ENCODE measurements around the gene AKAP7. TPM values are rescaled to one million over a fixed set of nuclear protein-coding genes. Genes with fewer than 3 reads are reported as not detected.
"Not testable (repeated sequence)": the region's sequence is repeated elsewhere in the genome, so short reads cannot be mapped to it uniquely, and the experiment has no call there.

AKAP7 gene
- total RNA-seq, 1 donor from 2014 or later = 15.5 TPM

GRCh38 chr6:131295081-131295480, 159.8 kb downstream of the AKAP7 start:
- Histone ChIP-seq H3K9me3 (ENCODE audit: low read depth) (no peaks in the 10 kb centered on the region), H3F3A (ENCODE audit: low read depth) (no peaks in the 10 kb centered on the region), H3K79me2 (ENCODE audit: low read depth) (no peaks in the 10 kb centered on the region), H4K20me1 (ENCODE audit: low read depth) (no peaks in the 10 kb centered on the region), H3K27me3 (no peaks in the 10 kb centered on the region), H3K36me3 (no peaks in the 10 kb centered on the region), H3K27ac (no peak overlapping the region), H3K4me3 (no peak overlapping the region), H3K9ac (no peak overlapping the region), H2AFZ (replicated peaks) (no peak overlapping the region), H3K4me1 (peaks cover 4% of the 10 kb centered on the region), H3K4me2 (no peak overlapping the region)
- no peak for TF ChIP-seq EZH2 (IDR thresholded peaks at IDR 0.05)
- no peak for TF ChIP-seq EZH2phosphoT487 (IDR thresholded peaks at IDR 0.05)
- TF ChIP-seq CTCF (IDR thresholded peaks at IDR 0.05) = no peak
- H3K27ac Mint-ChIP-seq = no peak overlapping the region
- peaks cover 2% of the 10 kb centered on the region for H3K9me3 Mint-ChIP-seq
- H3K27me3 Mint-ChIP-seq (ENCODE audit: insufficient read depth, low read depth) = peaks cover 2% of the 10 kb centered on the region
- peaks cover 18% of the 10 kb centered on the region for H3K4me1 Mint-ChIP-seq
- H3K4me3 Mint-ChIP-seq = no peak overlapping the region
- no peaks in the 10 kb centered on the region for H3K36me3 Mint-ChIP-seq
- no peak for DNase-seq (ENCODE audit: low spot score)

GRCh38 chr6:131300826-131301225, 165.6 kb downstream of the AKAP7 start:
- H3K79me2 ChIP-seq (ENCODE audit: low read depth); H3K4me1 Mint-ChIP-seq; H3F3A ChIP-seq (ENCODE audit: low read depth); H3K4me1 ChIP-seq; H3K4me3 Mint-ChIP-seq; H3K36me3 Mint-ChIP-seq; DNase-seq (ENCODE audit: low spot score); H3K9me3 Mint-ChIP-seq; H3K27me3 ChIP-seq; H3K36me3 ChIP-seq; H3K4me2 ChIP-seq; H3K27ac Mint-ChIP-seq; H3K27ac ChIP-seq; H3K9me3 ChIP-seq (ENCODE audit: low read depth); H3K4me3 ChIP-seq; H2AFZ ChIP-seq (replicated peaks); H3K27me3 Mint-ChIP-seq (ENCODE audit: insufficient read depth, low read depth); H4K20me1 ChIP-seq (ENCODE audit: low read depth); H3K9ac ChIP-seq: not testable (repeated sequence)

GRCh38 chr6:131303338-131303930, 168.2 kb downstream of the AKAP7 start:
- H3F3A ChIP-seq (ENCODE audit: low read depth) = no peaks in the 10 kb centered on the region
- H3K27me3 ChIP-seq = no peaks in the 10 kb centered on the region
- no peaks in the 10 kb centered on the region for H3K9me3 ChIP-seq (ENCODE audit: low read depth)
- no peak overlapping the region for H3K27ac ChIP-seq
- H3K27ac Mint-ChIP-seq = peak overlapping the region; percentile 27
- no peak overlapping the region for H3K4me3 Mint-ChIP-seq
- H2AFZ ChIP-seq (replicated peaks) = peak overlapping the region; percentile 69
- no peak overlapping the region for H3K9ac ChIP-seq
- no peaks in the 10 kb centered on the region for H4K20me1 ChIP-seq (ENCODE audit: low read depth)
- no peaks in the 10 kb centered on the region for H3K4me1 Mint-ChIP-seq
- no peaks in the 10 kb centered on the region for H3K36me3 ChIP-seq
- no peak for DNase-seq (ENCODE audit: low spot score)
- no peaks in the 10 kb centered on the region for H3K27me3 Mint-ChIP-seq (ENCODE audit: insufficient read depth, low read depth)
- H3K4me2 ChIP-seq = no peak overlapping the region
- no peak overlapping the region for H3K4me3 ChIP-seq
- H3K79me2 ChIP-seq (ENCODE audit: low read depth) = no peaks in the 10 kb centered on the region
- no peaks in the 10 kb centered on the region for H3K36me3 Mint-ChIP-seq
- H3K4me1 ChIP-seq = peaks cover 5% of the 10 kb centered on the region
- H3K9me3 Mint-ChIP-seq = peaks cover 2% of the 10 kb centered on the region
- TF ChIP-seq CTCF (IDR thresholded peaks at IDR 0.05) = no peak
- TF ChIP-seq EZH2phosphoT487 (IDR thresholded peaks at IDR 0.05) = no peak
- TF ChIP-seq EZH2 (IDR thresholded peaks at IDR 0.05) = no peak

- Mint-ChIP-seq H3K9me3 (peaks cover 16% of the 10 kb centered on the region), H3K27me3 (ENCODE audit: insufficient read depth, low read depth) (no peaks in the 10 kb centered on the region), H3K4me1 (no peaks in the 10 kb centered on the region), H3K4me3 (no peak overlapping the region), H3K27ac (no peak overlapping the region), H3K36me3 (no peaks in the 10 kb centered on the region)
- Histone ChIP-seq H3K36me3 (no peaks in the 10 kb centered on the region), H3F3A (ENCODE audit: low read depth) (no peaks in the 10 kb centered on the region), H2AFZ (replicated peaks) (no peak overlapping the region), H3K27me3 (no peaks in the 10 kb centered on the region), H3K27ac (no peak overlapping the region), H3K79me2 (ENCODE audit: low read depth) (no peaks in the 10 kb centered on the region), H3K4me2 (no peak overlapping the region), H3K4me3 (no peak overlapping the region), H4K20me1 (ENCODE audit: low read depth) (no peaks in the 10 kb centered on the region), H3K9ac (no peak overlapping the region), H3K4me1 (peaks cover 5% of the 10 kb centered on the region), H3K9me3 (ENCODE audit: low read depth) (peaks cover 5% of the 10 kb centered on the region)
- no peak for DNase-seq (ENCODE audit: low spot score)
- TF ChIP-seq EZH2 (IDR thresholded peaks at IDR 0.05) (no peak), EZH2phosphoT487 (IDR thresholded peaks at IDR 0.05) (no peak), CTCF (IDR thresholded peaks at IDR 0.05) (no peak)
Measured at GRCh38 chr6:131305037-131305850, 170.0 kb downstream of the AKAP7 start.
